SK-N-SH (cell line): Measurements from ENCODE around the gene SETD3. TPM values are rescaled to one million over a fixed set of nuclear protein-coding genes. Genes with fewer than 3 reads are reported as not detected.

Experiments
- CTCF ChIA-PET: fragments of 300-600, 350-600 bp; formaldehyde crosslinking; extraction: SDS; loops from one replicate; lab custom pipeline; 2021; lab: Yijun Ruan, JAX
- POLR2A ChIA-PET: fragments of 350-600 bp; sonication (Branson Sonifier 250); formaldehyde crosslinking; extraction: SDS; loops from one replicate; lab custom pipeline; 2020; ENCODE audit warnings: antibody characterized with exemption, inconsistent platforms; lab: Yijun Ruan, JAX
- DNase-seq: peaks from one replicate; pipeline ENCODE4 v3.0.0; 2012
- H2AFZ ChIP-seq: fragments of 200-600 bp; sonication (generic); 2 replicates; pipeline ENCODE4 v1.8.1; 2016; ENCODE audit warnings: antibody characterized with exemption, mild to moderate bottlenecking, low read depth
- H3F3A ChIP-seq: fragments of 200-600 bp; sonication (generic); replicated peaks from 2 replicates; pipeline ENCODE3; 2016; ENCODE audit warnings: antibody characterized with exemption, mild to moderate bottlenecking; ENCODE audit not compliant: insufficient read depth
- H3K27ac ChIP-seq, 2 experiments: fragments of 200-500 bp in 1 of 2; fragments of 200-600 bp in 1 of 2; sonication (Bioruptor generic) in 1 of 2; sonication (generic), shearing (Covaris generic) in 1 of 2; 2 replicates each; pipeline versions ENCODE4 v1.5.1 to v1.6.1; 2014 to 2016; ENCODE audit warnings: low read depth in 2 of 2, inconsistent platforms in 1 of 2, low read length in 1 of 2, mild to moderate bottlenecking in 1 of 2, mixed read lengths in 1 of 2
- H3K27me3 ChIP-seq: fragments of 200-600 bp; sonication (generic), shearing (Covaris generic); 2 replicates; pipeline ENCODE4 v1.6.1; 2016; ENCODE audit warnings: mixed run types; ENCODE audit not compliant: insufficient read depth
- H3K36me3 ChIP-seq, 2 experiments: fragments of 200-500 bp in 1 of 2; fragments of 200-600 bp in 1 of 2; sonication (Bioruptor generic) in 1 of 2; sonication (generic) in 1 of 2; replicated peaks in 1 of 2; 2 replicates each; pipeline versions ENCODE3 to v1.5.1; 2014 to 2016; ENCODE audit warnings: low read length in 1 of 2, mild to moderate bottlenecking in 1 of 2; ENCODE audit not compliant: insufficient read depth in 2 of 2, control insufficient read depth in 1 of 2
- H3K4me1 ChIP-seq, 2 experiments: fragments of 200-500 bp in 1 of 2; fragments of 200-600 bp in 1 of 2; sonication (Bioruptor generic) in 1 of 2; sonication (generic), shearing (Covaris generic) in 1 of 2; 2 replicates each; pipeline versions ENCODE4 v1.5.1 to v1.6.1; 2014 to 2016; ENCODE audit warnings: low read depth in 1 of 2, low read length in 1 of 2, mixed run types in 1 of 2; ENCODE audit not compliant: insufficient read depth in 2 of 2, control insufficient read depth in 1 of 2
- H3K4me2 ChIP-seq: fragments of 200-600 bp; sonication (generic), shearing (Covaris generic); 2 replicates; pipeline ENCODE4 v1.6.1; 2017; ENCODE audit warnings: mixed run types
- H3K4me3 ChIP-seq, 2 experiments: fragments of 200-500 bp in 1 of 2; fragments of 200-600 bp in 1 of 2; sonication (Bioruptor generic) in 1 of 2; sonication (generic), shearing (Covaris generic) in 1 of 2; 2 replicates each; pipeline versions ENCODE4 v1.5.1 to v1.8.1; 2014 to 2016; ENCODE audit warnings: low read depth in 2 of 2, inconsistent platforms in 1 of 2, low read length in 1 of 2, mild to moderate bottlenecking in 1 of 2, mixed read lengths in 1 of 2, moderate library complexity in 1 of 2
- H3K79me2 ChIP-seq: fragments of 200-600 bp; sonication (generic); 2 replicates; pipeline ENCODE4 v1.8.1; 2017; ENCODE audit warnings: mild to moderate bottlenecking; ENCODE audit not compliant: insufficient read depth
- H3K9ac ChIP-seq: fragments of 200-600 bp; sonication (generic); 2 replicates; pipeline ENCODE4 v1.6.1; 2017; ENCODE audit warnings: mixed run types
- H3K9me2 ChIP-seq: fragments of 200-600 bp; sonication (generic); 2 replicates; pipeline ENCODE4 v1.6.1; 2017; ENCODE audit warnings: mixed run types
- H3K9me3 ChIP-seq: fragments of 200-600 bp; sonication (generic); 2 replicates; pipeline ENCODE4 v1.6.1; 2017; ENCODE audit warnings: mixed run types, mild to moderate bottlenecking, moderate library complexity
- H4K20me1 ChIP-seq: fragments of 200-600 bp; sonication (generic); 2 replicates; pipeline ENCODE4 v1.6.1; 2017; ENCODE audit warnings: mild to moderate bottlenecking, mixed run types; ENCODE audit not compliant: insufficient read depth
- CHD2 ChIP-seq: fragments of 150-350 bp; IDR thresholded peaks from 2 replicates; pipeline ENCODE4 v1.6.1; 2018; ENCODE audit warnings: low read length; ENCODE audit not compliant: partially characterized antibody
- CTCF ChIP-seq: fragments of 200-600 bp; sonication (generic); IDR thresholded peaks from 2 replicates; pipeline ENCODE4 v1.6.1; 2017; ENCODE audit warnings: antibody characterized with exemption, mild to moderate bottlenecking, moderate library complexity
- ELF1 ChIP-seq: IDR thresholded peaks from 2 replicates; pipeline ENCODE4 v1.4.0; 2012
- FOSL2 ChIP-seq: IDR thresholded peaks from 2 replicates; pipeline ENCODE4 v1.4.0; 2012; ENCODE audit warnings: low read depth, mild to moderate bottlenecking, moderate library complexity, borderline replicate concordance
- FOXM1 ChIP-seq: IDR thresholded peaks from 2 replicates; pipeline ENCODE4 v1.4.0; 2012; ENCODE audit warnings: low read depth, mild to moderate bottlenecking
- IRF3 ChIP-seq: fragments of 150-350 bp; IDR thresholded peaks from 2 replicates; pipeline ENCODE4 v1.6.1; 2016; ENCODE audit warnings: mild to moderate bottlenecking, low read depth, low read length
- MAX ChIP-seq: IDR thresholded peaks from 2 replicates; pipeline ENCODE4 v1.4.0; 2012; ENCODE audit warnings: low read depth
- MEF2A ChIP-seq: IDR thresholded peaks from 2 replicates; pipeline ENCODE4 v1.4.0; 2012; ENCODE audit warnings: low read depth, borderline replicate concordance
- MXI1 ChIP-seq: IDR thresholded peaks from 2 replicates; pipeline ENCODE4 v1.6.1; 2012; ENCODE audit warnings: mild to moderate bottlenecking, low read depth, low read length, improper control_type of control experiment
- NFIC ChIP-seq: IDR thresholded peaks from 2 replicates; pipeline ENCODE4 v1.4.0; 2012; ENCODE audit warnings: borderline replicate concordance
- NRF1 ChIP-seq: IDR thresholded peaks from 2 replicates; pipeline ENCODE4 v1.6.1; 2012; ENCODE audit warnings: low read depth, mild to moderate bottlenecking, low read length
- PBX3 ChIP-seq: IDR thresholded peaks from 2 replicates; pipeline ENCODE4; 2012
- POLR2AphosphoS5 ChIP-seq: IDR thresholded peaks from 2 replicates; pipeline ENCODE4 v1.6.1; 2012; ENCODE audit warnings: low read depth, low read length
- RAD21 ChIP-seq: IDR thresholded peaks from 2 replicates; pipeline ENCODE4 v1.6.1; 2012; ENCODE audit warnings: mild to moderate bottlenecking, low read length
- RCOR1 ChIP-seq: fragments of 150-350 bp; IDR thresholded peaks from 2 replicates; pipeline ENCODE4 v1.6.1; 2017; ENCODE audit warnings: antibody characterized with exemption, low read length
- SMC3 ChIP-seq: IDR thresholded peaks from 2 replicates; pipeline ENCODE4 v1.6.1; 2012; ENCODE audit warnings: low read depth, low read length, improper control_type of control experiment
- TAF1 ChIP-seq: IDR thresholded peaks from 2 replicates; pipeline ENCODE4 v1.6.1; 2012; ENCODE audit warnings: low read depth, mild to moderate bottlenecking, low read length, moderate library complexity, borderline replicate concordance
- TCF12 ChIP-seq: IDR thresholded peaks from 2 replicates; pipeline ENCODE4 v1.4.0; 2012
- WGBS: methylation state at CpG from one replicate; pipeline ENCODE4 v1.1.6; 2017; ENCODE audit warnings: low lambda C conversion rate; 5-methylcytosine and 5-hydroxymethylcytosine counted together
- polyA plus RNA-seq, 3 experiments: library from polyadenylated mRNA; depleted of rRNA; stranded (reverse); fragments of >200 nt; gene quantifications; 2 replicates each; pipeline ENCODE4 v1.2.3, GENCODE V29; 2012

Gene SETD3
- polyA plus RNA-seq, 1 of the 3 experiments (the other 2 are of a cell fraction) = 19.1 TPM

GRCh38 chr14:99383472-99384449 lies 96.9 kb downstream of the SETD3 start (continued):
- TF ChIP-seq PBX3 = no peak
- TF ChIP-seq SMC3 = no peak
- no peak for TF ChIP-seq ELF1
- no peak for TF ChIP-seq RAD21
- no peak for TF ChIP-seq RCOR1
- TF ChIP-seq TAF1 = no peak

GRCh38 chr14:99382781-99383471 lies 97.7 kb downstream of the SETD3 start:
- Histone ChIP-seq H3K27ac (no peak overlapping the region), H2AFZ (no peak overlapping the region), H3K36me3 (no peaks in the 10 kb centered on the region), H3K4me3 (no peak overlapping the region), H3K9me2 (no peaks in the 10 kb centered on the region), H3K79me2 (no peaks in the 10 kb centered on the region), H4K20me1 (no peaks in the 10 kb centered on the region), H3F3A (peaks cover 3% of the 10 kb centered on the region), H3K4me1 (no peaks in the 10 kb centered on the region), H3K9ac (no peak overlapping the region), H3K27me3 (peaks cover 17% of the 10 kb centered on the region), H3K4me2 (no peak overlapping the region), H3K9me3 (no peaks in the 10 kb centered on the region)
- 57% methylated on average over 16 of the region's 18 CpGs for WGBS
- TF ChIP-seq TCF12 (no peak), FOXM1 (no peak), FOSL2 (no peak), ELF1 (no peak), POLR2AphosphoS5 (no peak), CHD2 (no peak), MXI1 (no peak), IRF3 (no peak), NRF1 (no peak), MEF2A (no peak), MAX (no peak), CTCF (no peak), NFIC (no peak)
- ChIA-PET CTCF (interaction anchor here (0.7 to 3.0 kb wide), 2 partner anchors 10 to 33 kb away, joined by 4 to 14 read pairs; no protein-coding TSS in a partner anchor), POLR2A (no interaction called here)
- DNase-seq = no peak
